Measurements from ENCODE around the gene MAPK9. TPM values are rescaled to one million over a fixed set of nuclear protein-coding genes. Genes with fewer than 3 reads are reported as not detected.

The MAPK9 gene
- total RNA-seq, 2 experiments from 2014 or later = 19.9 to 42.1 TPM

GRCh38 chr5:180213657-180214207 lies 78.2 kb downstream of the MAPK9 start:
- Histone ChIP-seq H2AFZ (ENCODE audit: low read length) (no peak overlapping the region), H3K9me3 (ENCODE audit: low read length) (no peaks in the 10 kb centered on the region), H3K4me1 (ENCODE audit: insufficient read depth, low read length, poor library complexity, severe bottlenecking) (no peaks in the 10 kb centered on the region), H3K9me2 (ENCODE audit: insufficient read depth, low read length) (no peaks in the 10 kb centered on the region), H3K4me3 (ENCODE audit: low read depth, low read length, poor library complexity, severe bottlenecking) (no peak overlapping the region), H4K20me1 (ENCODE audit: insufficient read depth, low read length) (no peaks in the 10 kb centered on the region), H3K79me2 (ENCODE audit: insufficient read depth, low read depth, low read length) (no peaks in the 10 kb centered on the region), H3K4me2 (ENCODE audit: low read length) (no peak overlapping the region), H3K27ac (ENCODE audit: low read depth, low read length, poor library complexity, severe bottlenecking) (no peak overlapping the region), H3K36me3 (ENCODE audit: insufficient read depth, low read length) (no peaks in the 10 kb centered on the region)
- ChIA-PET POLR2A (no interaction called here), CTCF (ENCODE audit: unreplicated experiment) (no interaction called here)
- intact Hi-C loops (cut with micrococcal nuclease; ENCODE audit: unreplicated experiment) = no loop called here
- TF ChIP-seq CTCF (conservative IDR thresholded peaks at IDR 0.05; ENCODE audit: low read length) (no peak), EZH2phosphoT487 (IDR thresholded peaks at IDR 0.05; ENCODE audit: borderline replicate concordance, low read depth, low read length) (no peak)
- no TSS peak for BruUV-seq (replicated peaks)
- no peak for DNase-seq (ENCODE audit: low spot score)

- no TSS peak for BruUV-seq (replicated peaks)
- no peaks in the 10 kb centered on the region for H3K4me1 ChIP-seq (ENCODE audit: insufficient read depth, low read length, poor library complexity, severe bottlenecking)
- no peaks in the 10 kb centered on the region for H3K9me3 ChIP-seq (ENCODE audit: low read length)
- TF ChIP-seq EZH2phosphoT487 (IDR thresholded peaks at IDR 0.05; ENCODE audit: borderline replicate concordance, low read depth, low read length) (no peak), CTCF (conservative IDR thresholded peaks at IDR 0.05; ENCODE audit: low read length) (no peak)
- no peak overlapping the region for H3K4me3 ChIP-seq (ENCODE audit: low read depth, low read length, poor library complexity, severe bottlenecking)
- H3K79me2 ChIP-seq (ENCODE audit: insufficient read depth, low read depth, low read length) = no peaks in the 10 kb centered on the region
- CTCF ChIA-PET (ENCODE audit: unreplicated experiment) = no interaction called here
- no peak overlapping the region for H3K4me2 ChIP-seq (ENCODE audit: low read length)
- POLR2A ChIA-PET = no interaction called here
- no peaks in the 10 kb centered on the region for H3K9me2 ChIP-seq (ENCODE audit: insufficient read depth, low read length)
- no peak for DNase-seq (ENCODE audit: low spot score)
- intact Hi-C loops (cut with micrococcal nuclease; ENCODE audit: unreplicated experiment) = no loop called here
- H3K27ac ChIP-seq (ENCODE audit: low read depth, low read length, poor library complexity, severe bottlenecking) = no peak overlapping the region
- no peaks in the 10 kb centered on the region for H3K36me3 ChIP-seq (ENCODE audit: insufficient read depth, low read length)
- no peaks in the 10 kb centered on the region for H4K20me1 ChIP-seq (ENCODE audit: insufficient read depth, low read length)
- no peak overlapping the region for H2AFZ ChIP-seq (ENCODE audit: low read length)
These were observed 78.7 kb downstream of the MAPK9 start for GRCh38 chr5:180213256-180213600.

GRCh38 chr5:180212363-180213255 lies 79.3 kb downstream of the MAPK9 start:
- DNase-seq (ENCODE audit: low spot score) = no peak
- ChIA-PET CTCF (ENCODE audit: unreplicated experiment) (no interaction called here), POLR2A (no interaction called here)
- Histone ChIP-seq H3K36me3 (ENCODE audit: insufficient read depth, low read length) (no peaks in the 10 kb centered on the region), H3K9me2 (ENCODE audit: insufficient read depth, low read length) (no peaks in the 10 kb centered on the region), H3K27ac (ENCODE audit: low read depth, low read length, poor library complexity, severe bottlenecking) (no peak overlapping the region), H3K9me3 (ENCODE audit: low read length) (no peaks in the 10 kb centered on the region), H3K4me2 (ENCODE audit: low read length) (no peak overlapping the region), H3K4me1 (ENCODE audit: insufficient read depth, low read length, poor library complexity, severe bottlenecking) (no peaks in the 10 kb centered on the region), H2AFZ (ENCODE audit: low read length) (no peak overlapping the region), H3K4me3 (ENCODE audit: low read depth, low read length, poor library complexity, severe bottlenecking) (no peak overlapping the region), H3K79me2 (ENCODE audit: insufficient read depth, low read depth, low read length) (no peaks in the 10 kb centered on the region), H4K20me1 (ENCODE audit: insufficient read depth, low read length) (no peaks in the 10 kb centered on the region)
- intact Hi-C loops (cut with micrococcal nuclease; ENCODE audit: unreplicated experiment) = no loop called here
- no TSS peak for BruUV-seq (replicated peaks)
- TF ChIP-seq EZH2phosphoT487 (IDR thresholded peaks at IDR 0.05; ENCODE audit: borderline replicate concordance, low read depth, low read length) (no peak), CTCF (conservative IDR thresholded peaks at IDR 0.05; ENCODE audit: low read length) (no peak)

Measured in OCI-LY7 (cell line).